NCI-H1694 (cell line): ENCODE measurements around the gene MYOZ2.
"Not testable (repeated sequence)": the region's sequence is repeated elsewhere in the genome, so short reads cannot be mapped to it uniquely, and the experiment has no call there.

Experiments
- DNase-seq: peaks from one replicate; lab custom pipeline; 2025; lab: John Stamatoyannopoulos, UW

The MYOZ2 gene

DNA sequence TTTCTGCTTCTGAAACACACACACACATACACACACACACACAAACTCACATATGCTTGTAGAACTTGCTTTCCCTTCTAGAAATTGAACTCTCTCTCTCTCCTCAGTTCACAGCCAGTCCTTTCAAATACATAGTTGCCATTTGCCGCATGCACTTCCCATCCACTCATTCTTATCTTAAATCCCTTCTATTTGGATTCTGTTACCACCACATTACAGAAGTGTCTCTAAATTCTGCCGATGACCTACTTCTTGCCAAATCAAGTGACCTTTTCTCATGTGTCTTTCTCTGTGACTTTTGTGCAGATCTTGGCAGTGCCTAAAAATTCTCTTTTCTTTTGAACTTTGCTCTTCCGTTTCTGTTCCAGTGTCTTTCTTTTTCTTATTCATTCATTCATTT is 7.5 kb upstream of the MYOZ2 start:
- no peak for DNase-seq

DNA sequence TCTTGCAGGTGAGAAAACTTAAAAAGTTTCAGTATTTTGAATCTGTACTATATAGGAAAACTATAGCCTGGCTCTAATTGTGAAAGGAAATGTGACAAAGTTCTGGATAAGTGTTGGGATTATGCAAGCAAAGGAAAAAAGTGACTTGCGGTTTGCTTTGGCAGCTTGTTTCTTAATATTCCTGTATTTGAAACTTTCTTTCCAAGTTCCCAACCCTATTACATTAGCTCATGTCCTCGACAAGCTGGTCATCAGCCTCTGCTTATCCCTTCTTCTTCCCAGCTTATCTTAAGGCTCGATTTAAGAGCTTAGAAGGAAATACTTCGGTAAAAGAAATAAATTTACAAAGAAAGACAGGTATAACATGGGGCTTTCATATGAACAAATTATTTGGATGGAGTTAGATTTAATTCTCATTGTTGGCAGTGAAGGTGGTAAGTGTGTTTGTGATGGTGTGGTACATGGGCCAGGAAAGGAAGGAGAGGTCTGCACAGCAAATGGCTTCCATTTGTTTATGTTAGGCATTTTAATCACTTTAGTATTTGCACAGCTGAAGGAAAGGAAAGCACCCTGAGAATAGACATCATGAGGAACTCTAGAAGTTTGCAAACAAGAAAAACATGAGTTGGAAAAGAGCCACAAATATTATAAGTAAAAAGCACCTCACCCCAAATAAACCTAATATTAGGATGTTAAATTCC is 5.1 kb upstream of the MYOZ2 start:
- no peak for DNase-seq

DNA sequence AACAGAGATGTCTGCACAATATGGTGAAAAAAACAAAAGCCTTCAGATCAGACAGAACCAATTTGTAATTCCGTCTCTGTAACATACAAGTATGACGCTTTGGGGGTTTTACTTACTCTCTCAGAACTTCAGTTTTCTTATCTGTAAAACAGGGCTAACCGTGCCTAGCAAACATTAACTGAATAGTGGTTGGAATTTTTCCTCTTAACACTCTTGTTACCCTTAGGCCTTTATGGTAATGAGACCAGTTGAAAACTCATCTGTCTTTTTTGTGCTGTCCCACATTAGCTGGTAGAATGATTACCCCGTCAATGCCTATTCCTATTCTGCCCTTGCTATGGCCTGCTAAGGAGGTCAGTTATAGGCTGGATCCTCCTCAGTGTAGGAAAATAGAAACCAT is 4.5 kb upstream of the MYOZ2 start:
- DNase-seq, result no peak

DNA sequence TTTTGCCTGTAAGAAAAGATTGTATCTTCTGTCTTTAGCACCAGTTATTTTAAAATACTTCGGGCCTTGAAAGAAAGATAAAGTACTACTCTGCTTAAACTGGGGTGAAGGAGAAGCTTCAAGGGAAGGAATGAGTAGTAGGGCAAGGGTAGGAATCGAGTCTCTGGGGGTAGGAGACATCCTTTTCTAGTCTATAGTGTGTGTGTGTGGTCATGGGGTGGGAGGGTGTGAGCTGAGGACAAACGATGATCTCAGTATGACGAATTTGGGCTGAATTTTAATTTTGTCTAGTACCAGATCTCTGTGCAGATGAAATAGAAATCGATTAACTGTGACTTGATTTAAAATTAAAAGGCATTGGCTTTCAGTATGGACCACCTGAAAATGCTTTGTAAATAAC is 3.3 kb upstream of the MYOZ2 start:
- no peak for DNase-seq

DNA sequence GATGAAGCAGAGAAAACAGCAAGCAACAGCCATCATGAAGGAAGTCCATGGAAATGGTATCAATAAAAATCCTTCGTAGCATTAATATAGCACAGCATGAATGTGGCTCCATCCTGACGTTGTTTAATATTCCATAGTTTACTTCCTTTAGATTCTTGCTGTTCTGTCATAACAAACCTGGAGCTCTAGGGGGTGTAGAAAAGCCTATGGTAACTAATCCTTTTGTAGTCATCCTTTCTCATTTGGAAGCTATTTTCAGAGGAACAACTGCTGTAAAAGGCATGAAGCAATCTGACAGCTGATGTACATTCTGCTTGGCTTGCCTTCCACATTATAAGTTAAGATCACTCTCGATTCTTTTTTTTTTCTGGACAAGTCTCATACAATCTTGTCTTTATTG is 914 bp downstream of the MYOZ2 start:
- DNase-seq, result no peak

DNA sequence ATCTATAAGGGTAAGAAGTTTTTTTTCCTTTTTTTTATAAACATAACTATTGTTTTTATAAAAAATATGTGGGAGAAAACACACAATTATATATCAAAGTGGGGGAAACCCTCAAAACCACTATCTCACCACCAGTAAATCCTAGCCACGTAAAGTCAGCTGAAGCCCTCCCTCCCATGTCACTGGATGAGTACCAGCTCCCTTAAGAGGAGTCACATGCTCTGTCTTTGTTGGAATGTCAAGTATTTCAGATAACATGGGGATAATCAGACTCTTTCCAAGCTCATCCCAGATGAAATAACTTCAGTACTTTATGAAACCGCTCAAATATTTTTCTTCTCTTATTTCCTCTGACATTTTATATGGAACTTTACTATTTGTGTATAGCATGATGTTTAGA is 2.4 kb downstream of the MYOZ2 start:
- DNase-seq, result no peak

DNA sequence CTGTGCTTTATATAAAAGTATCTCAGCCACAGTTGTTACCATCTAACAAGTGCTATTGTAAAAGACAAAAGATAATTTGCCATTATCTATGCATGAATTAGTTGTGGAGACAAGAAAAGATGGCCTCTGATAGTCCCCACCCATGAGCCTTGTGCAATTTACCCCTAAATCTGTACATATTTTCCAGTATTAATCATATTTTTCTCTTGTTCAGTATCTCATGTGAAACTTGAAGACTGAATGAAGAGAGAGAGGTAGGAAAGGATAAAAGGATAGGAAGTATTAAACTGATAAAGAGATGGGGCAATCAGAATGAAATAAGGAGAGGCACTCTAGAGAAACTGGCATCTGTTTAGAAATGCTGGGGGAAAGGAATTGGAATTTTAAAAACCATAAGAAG is 3.7 kb downstream of the MYOZ2 start:
- no peak for DNase-seq

DNA sequence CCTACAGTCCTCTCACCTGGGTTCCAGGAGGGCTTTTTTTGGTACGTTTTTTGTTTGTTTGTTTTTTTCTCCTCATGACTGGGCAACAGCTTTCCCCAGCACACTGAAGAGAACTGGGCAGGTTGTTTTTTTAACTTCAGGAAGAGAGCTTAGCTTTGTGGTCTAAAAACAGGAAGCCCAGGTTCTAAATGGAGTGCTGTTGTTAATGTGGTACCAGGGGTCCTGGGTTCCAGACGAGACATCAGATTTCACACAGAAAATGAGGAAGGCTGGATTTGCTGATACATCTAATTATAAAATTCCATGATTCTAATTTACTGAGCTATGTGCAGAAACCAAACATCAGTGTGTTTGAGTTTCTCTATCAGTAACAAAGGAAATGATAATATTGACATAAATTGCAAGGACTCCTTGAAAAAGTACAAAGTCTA is 4.2 kb downstream of the MYOZ2 start:
- no peak for DNase-seq

DNA sequence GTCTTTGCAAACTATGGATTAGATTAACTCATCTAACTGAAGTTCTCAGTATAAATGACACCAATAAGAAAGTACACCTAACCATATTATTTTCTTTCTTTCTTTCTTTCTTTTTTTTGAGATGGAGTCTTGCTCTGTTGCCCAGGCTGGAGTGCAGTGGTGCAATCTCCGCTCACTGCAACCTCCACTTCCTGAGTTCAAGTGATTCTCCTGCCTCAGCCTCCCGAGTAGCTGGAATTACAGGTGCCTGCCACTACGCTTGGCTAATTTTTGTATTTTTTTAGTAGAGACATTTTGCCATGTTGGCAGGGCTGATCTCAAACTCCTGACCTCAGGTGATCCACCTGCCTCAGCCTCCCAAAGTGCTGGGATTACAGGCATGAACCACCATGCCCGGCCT is 5.7 kb downstream of the MYOZ2 start:
- DNase-seq, result not testable (repeated sequence)

DNA sequence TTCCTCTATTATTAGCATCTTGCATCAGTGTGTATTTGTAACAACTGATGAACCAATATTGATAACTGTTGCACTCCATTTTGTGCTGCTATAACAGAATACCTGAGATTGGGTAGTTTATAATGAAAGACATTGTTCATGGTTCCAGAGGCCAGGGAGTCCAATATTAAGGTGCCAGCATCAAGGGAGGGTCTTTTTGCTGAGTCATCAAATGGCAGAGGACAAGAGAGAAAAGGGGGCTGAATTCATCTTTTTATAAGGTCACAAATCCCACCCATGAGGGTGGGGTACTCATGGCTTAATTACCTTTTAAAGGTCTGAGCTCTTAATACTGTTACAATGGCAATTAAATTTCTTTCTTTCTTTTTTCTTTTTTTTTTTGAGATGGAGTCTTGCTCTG is 7.2 kb downstream of the MYOZ2 start:
- no peak for DNase-seq

DNA sequence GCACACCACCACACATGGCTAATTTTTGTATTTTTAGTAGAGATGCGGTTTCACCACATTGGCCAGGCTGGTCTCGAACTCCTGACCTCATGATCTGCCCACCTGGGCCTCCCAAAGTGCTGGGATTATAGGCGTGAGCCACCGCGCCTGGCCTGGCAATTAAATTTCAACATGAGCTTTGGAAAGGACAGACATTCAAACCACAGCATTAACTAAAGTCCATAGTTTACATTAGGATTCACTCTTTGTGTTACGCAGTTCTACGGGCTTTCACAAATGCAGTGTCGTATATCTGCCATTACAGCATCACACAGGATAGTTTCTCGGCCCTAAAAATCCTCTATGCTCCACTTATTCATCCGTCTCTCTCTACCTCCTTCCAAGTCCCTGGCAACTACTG is 7.7 kb downstream of the MYOZ2 start:
- DNase-seq, result not testable (repeated sequence)

DNA sequence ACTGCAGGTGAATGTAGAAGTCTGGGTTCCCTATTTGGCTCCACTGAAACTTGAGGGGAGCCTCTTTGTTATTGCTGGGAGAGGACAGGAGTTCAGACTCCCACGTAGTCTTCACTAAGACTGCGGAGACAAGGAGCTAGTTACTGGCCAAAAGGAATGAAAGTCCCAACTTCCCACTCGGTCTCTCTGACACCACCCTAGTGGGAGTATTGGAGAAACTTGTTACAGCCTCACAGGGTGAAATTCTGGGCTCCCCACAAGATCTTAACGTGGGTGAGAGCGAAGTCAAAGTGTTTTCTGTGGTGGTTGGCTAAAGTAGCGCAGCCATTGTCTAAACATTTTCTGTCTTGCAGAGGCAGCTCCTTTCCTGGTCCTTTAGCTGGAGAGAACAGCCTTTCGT is 13.5 kb downstream of the MYOZ2 start:
- DNase-seq, result no peak

DNA sequence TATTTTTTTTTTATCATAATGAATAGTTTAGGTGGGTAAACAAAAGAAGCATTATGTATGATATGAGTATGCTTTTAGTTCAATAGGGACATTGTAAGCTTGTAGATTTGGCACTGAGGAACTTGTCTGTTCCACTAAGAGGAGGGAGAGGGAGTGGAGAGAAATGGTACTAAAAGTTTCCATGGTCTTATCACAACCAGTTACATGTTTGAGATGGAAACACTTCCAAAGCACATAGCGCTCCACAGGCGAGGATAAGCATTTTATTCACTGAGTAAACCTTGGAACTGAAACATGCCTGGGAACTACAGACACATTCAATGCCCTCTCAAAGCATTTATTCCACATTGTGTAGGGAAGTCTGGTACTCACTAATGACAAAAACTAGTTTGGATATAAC is 15.5 kb downstream of the MYOZ2 start:
- DNase-seq, result no peak

DNA sequence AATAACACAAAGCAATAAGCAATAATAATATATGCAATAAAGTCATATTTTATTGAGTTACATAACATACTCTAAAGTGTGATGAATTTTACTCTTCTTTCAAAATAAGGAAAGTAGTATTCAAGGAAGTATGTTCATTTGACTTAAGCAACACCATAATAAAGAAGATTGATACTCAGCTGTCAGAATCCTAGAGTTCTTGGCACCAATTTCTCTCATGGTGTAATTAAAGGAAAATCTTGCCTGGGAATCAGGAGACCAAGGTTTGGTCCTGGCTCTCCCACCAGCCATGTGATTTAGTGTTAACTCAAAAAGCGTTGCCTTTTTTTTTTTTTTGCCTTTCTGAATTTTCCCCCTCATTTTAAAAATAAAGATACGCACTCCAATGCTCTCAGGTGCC is 17.1 kb downstream of the MYOZ2 start:
- DNase-seq, result no peak

DNA sequence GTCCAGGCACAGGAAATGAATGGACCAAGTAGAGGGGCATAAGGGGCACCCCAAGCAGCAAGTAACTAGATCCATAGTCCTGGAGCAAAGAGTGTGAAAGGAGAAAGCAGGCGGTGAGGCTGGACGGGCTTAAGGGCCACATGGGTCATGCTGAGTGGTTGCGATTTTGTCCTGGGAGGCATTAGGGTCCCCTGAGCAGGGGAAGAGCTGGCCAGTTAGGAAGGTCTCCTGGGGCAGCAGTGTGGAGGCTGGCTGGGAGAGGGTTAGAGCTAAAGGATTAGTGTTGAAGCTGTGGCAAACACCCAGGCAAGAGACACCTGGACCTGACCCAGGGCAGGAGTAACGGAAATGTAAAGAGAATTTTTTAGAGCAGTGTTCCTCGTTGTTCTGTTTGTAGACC is 26.5 kb downstream of the MYOZ2 start:
- no peak for DNase-seq

DNA sequence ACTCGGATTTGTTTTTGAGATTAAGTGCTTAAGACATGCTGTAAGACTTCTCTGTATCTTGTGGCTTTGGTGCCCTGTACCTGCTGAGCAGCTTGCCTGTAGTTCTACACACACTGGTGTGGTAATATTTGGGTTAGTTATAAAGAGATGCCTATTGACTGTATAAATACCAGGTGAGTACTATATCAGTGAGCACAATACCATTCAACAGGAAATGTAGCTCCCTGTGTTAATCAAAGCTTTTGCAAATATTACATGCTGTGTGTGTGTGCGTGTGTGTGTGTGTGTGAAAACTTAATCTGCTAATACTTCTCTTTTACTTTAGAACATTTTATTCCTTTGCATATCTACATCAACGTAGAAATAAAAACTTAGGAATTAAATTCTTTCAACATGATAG is 30.1 kb downstream of the MYOZ2 start:
- DNase-seq, result no peak

DNA sequence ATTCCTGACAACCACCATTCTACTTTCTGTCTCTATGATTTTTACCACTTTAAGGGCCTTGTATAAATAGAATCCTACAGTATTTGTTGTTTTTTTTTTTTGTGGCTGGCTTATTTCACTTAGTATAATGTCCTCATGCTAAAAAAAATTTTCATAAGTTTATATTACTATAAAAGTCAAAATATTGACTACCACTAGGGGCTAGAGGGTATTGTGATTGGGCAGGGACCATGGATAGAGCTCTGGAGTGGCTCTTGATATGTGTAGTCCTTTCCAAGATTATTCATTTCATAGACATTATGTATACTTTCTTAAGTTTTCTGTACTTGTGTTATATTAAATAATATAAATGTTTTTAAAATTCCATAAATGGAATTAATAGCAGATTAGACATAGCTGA is 34.6 kb downstream of the MYOZ2 start:
- no peak for DNase-seq

DNA sequence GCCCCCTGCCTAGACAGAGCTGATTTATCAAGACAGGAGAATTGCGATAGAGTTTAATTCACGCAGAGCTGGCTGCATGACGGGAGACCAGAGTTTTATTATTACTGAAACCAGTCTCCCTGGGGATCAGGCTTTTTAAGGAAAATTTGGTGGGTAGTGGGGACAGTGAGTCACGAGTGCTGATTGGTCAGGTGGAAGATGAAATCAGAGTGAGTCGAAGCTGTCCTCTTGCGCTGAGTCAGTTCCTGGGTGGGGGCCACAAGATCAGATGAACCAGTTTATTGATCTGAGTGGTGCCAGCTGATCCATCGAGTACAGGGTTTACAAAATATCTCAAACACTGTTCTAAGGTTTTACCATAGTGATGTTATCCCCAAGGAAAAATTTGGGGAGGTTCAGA is 36.6 kb downstream of the MYOZ2 start:
- DNase-seq, result no peak

DNA sequence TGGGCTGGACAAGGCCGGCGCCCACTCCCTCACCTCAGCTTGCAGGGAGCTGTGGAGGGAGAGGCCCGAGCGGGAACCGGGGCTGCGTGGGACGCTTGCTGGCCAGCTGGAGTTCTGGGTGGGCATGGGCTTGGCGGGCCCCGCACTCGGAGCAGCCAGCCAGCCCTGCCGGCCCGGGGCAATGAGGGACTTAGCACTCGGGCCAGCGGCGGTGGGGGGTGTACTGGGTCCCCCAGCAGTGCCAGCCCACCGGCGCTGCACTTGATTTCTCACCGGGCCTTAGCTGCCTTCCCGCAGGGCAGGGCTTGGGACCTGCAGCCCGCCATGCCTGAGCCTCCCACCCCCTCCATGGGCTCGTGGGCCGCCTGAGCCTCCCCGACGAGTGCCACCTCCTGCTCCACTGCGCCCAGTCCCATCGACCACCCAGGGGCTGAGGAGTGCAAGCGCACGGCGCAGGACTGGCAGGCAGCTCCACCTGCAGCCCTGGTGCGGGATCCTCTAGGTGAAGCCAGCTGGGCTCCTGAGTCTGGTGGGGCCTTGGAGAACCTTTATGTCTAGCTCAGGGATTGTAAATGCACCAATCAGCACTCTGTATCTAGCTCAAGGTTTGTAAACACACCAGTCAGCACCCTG is 38.2 kb downstream of the MYOZ2 start:
- not testable (repeated sequence) for DNase-seq

DNA sequence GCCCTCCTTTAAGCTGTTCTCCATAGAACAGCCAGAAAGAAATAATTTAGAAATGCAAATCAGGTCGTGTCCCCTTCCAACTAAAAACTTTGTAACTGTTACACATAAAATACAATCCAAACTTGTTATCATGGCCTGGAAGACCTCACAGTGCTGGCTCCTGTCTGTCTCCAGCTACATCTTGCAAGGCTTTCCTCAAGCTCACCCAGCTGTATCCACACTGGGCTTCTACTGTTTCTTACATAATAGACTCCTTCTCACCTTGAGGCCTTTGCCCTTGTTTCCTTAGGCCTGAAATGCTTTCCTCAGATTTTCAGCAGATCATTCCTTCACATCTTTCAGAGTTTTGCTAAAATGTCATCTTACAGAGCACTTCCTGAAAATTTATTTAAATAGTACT is 43.4 kb downstream of the MYOZ2 start:
- no peak for DNase-seq

DNA sequence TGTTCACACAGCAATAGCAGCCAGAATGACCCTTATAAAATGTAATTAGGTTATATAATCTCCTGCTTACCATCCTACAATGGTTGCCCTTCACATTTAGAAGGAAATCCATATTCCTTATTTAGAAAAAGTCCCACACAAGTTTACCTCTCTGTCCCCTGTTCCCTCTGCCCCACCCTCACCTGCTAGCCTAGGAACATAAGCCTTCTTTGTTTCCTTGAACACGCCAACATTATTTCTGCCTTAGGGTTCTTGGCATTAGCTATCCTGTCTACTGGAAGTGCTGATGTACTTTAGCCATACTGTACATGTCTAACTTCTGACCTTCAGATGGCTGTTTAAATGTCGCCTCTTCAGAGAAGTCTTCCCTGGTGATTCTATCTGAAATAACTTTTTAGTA is 48.5 kb downstream of the MYOZ2 start:
- no peak for DNase-seq

DNA sequence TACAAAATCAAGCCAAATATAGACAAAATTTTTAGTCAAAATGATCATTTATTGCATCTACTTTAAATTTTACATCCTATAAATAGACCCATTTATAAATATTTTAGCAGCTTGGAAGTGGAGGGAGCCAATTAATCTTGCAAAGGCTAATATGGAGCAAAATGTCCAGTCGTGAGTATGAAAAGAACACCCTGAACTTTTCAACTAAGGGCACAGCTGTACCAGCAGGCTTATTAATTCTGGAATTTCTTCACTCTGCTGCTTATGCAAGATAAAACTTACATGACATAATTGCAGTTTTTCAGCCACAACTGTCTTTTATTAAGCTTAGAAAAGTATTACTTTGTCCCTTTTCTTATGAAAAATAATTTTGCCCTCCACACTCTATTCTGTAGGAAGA is 54.0 kb downstream of the MYOZ2 start:
- no peak for DNase-seq

DNA sequence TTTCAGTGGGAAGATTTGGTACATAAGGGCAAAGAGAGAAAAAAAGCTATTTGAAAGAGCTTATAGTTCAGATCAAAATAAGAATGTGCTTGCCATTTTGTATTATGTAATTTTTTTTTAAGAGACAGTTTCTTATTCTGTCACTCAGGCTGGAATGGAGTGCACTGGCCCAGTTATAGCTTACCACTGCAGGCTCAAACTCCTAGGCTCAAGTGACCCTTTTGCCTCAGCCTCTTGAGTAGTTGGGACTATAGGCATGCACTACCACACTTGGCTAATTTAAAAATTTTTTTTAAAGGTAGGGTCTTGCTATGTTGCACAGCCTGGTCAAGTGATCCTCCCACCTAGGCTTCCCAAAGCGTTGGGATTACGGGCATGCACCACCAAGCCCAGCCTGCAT is 54.7 kb downstream of the MYOZ2 start:
- no peak for DNase-seq

DNA sequence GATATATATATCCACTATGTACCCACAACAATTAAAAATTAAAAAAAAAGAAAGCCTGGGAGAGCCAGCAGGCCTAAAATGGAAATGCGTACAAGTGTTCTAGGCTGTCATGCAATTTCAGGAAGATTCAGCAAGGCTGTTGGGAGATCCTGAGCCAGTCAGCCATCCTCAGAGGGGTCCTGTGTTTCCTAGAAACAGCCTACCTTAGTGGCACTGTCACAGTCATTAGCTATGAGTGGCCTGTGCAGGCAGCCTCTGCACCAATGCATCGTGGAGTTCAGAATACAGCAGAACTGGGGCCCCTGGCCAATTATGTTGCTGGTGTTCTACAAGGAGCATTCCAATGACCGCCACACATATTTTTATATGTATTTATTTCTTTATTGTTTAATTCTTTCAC is 55.9 kb downstream of the MYOZ2 start:
- no peak for DNase-seq
